GM12864 (cell line): ENCODE results near the gene OR10A2.

Source experiments
- DNase-seq: peaks from one replicate; pipeline ENCODE4 v3.0.0-alpha.2; 2011; ENCODE audit warnings: low read depth
- H3K4me3 ChIP-seq: 2 replicates; pipeline ENCODE4 v1.5.1; 2011; ENCODE audit warnings: mild to moderate bottlenecking, low read depth, low read length, control low read depth
- CTCF ChIP-seq: IDR thresholded peaks from 2 replicates; pipeline ENCODE4 v1.5.1; 2011; ENCODE audit warnings: low read depth, mild to moderate bottlenecking, moderate library complexity, low read length, control low read depth, inconsistent platforms; ENCODE audit errors: missing control alignments

OR10A2 gene

GRCh38 chr11:6862961-6863360 lies at the start of gene OR10A2:
TSS of gene OR10A2 (plus strand) at chr11:6863057. CDS start at chr11:6869755, 6,698 bp downstream.
- no peak for TF ChIP-seq CTCF
- DNase-seq, result no peak
- H3K4me3 ChIP-seq, result no peak within 1 kb of the TSS

- no peak for TF ChIP-seq CTCF
- no peak overlapping the region for H3K4me3 ChIP-seq
- no peak for DNase-seq
Observed at GRCh38 chr11:6813656-6814055, 49.2 kb upstream of the OR10A2 start.

GRCh38 chr11:6817694-6818093 lies 45.2 kb upstream of the OR10A2 start:
- no peak for DNase-seq
- TF ChIP-seq CTCF, result no peak
- H3K4me3 ChIP-seq, result no peak overlapping the region

- DNase-seq, result no peak
- no peak for TF ChIP-seq CTCF
Observed at GRCh38 chr11:6818967-6819366, 43.9 kb upstream of the OR10A2 start.

GRCh38 chr11:6824136-6824823 lies 38.6 kb upstream of the OR10A2 start:
- H3K4me3 ChIP-seq, result no peak overlapping the region
- TF ChIP-seq CTCF, result no peak
- no peak for DNase-seq

More at GRCh38 chr11:6818967-6819366, 43.9 kb upstream of the OR10A2 start:
- no peak overlapping the region for H3K4me3 ChIP-seq

GRCh38 chr11:6825231-6825744 lies 37.6 kb upstream of the OR10A2 start:
- DNase-seq, result no peak
- no peak for TF ChIP-seq CTCF
- no peak overlapping the region for H3K4me3 ChIP-seq

- no peak for DNase-seq
- no peak overlapping the region for H3K4me3 ChIP-seq
- TF ChIP-seq CTCF, result no peak
Observed at GRCh38 chr11:6828103-6828502, 34.8 kb upstream of the OR10A2 start.
